HCT116 (cell line): ENCODE results near the gene PDE1A.

Experiments used
- CTCF ChIP-seq, 3 experiments: fragments of 200-600 bp in 1 of 3; sonication (generic) in 1 of 3; IDR thresholded peaks in 2 of 3; conservative IDR thresholded peaks in 1 of 3; 2 replicates each; pipeline ENCODE4 v1.5.1; 2012 to 2017; ENCODE audit warnings: low read depth in 2 of 3, low read length in 2 of 3, antibody characterized with exemption in 1 of 3, borderline replicate concordance in 1 of 3, control low read depth in 1 of 3, mild to moderate bottlenecking in 1 of 3, mixed read lengths in 1 of 3, mixed run types in 1 of 3, moderate library complexity in 1 of 3; ENCODE audit not compliant: insufficient read depth in 1 of 3
- EZH2 ChIP-seq: fragments of 200-600 bp; sonication (generic); IDR thresholded peaks from 2 replicates; pipeline ENCODE4 v1.6.1; 2017; ENCODE audit warnings: antibody characterized with exemption, mixed run types
- POLR2A ChIP-seq: IDR thresholded peaks from 2 replicates; pipeline ENCODE4 v1.7.0; 2011; ENCODE audit warnings: borderline replicate concordance; ENCODE audit not compliant: insufficient read depth, insufficient read length; ENCODE audit errors: extremely low read depth
- ZFX ChIP-seq: fragments of 450-650 bp; IDR thresholded peaks from 2 replicates; pipeline ENCODE4 v1.6.1; 2017
- TF ChIP-seq, protein P1 (sequence below): IDR thresholded peaks from 2 replicates; pipeline ENCODE4 v1.6.1; 2012; ENCODE audit warnings: low read depth

GRCh38 chr2:182228741-182229140 is 198.1 kb downstream of the PDE1A start:
- TF ChIP-seq POLR2A (no peak), CTCF (IDR thresholded peaks at IDR 0.05 in 2 of 3, conservative IDR thresholded peaks at IDR 0.05 in 1 of 3; ENCODE audit: borderline replicate concordance in 1 of 3, insufficient read depth in 1 of 3, low read depth in 2 of 3, low read length in 2 of 3) (no peak), ZFX (no peak), EZH2 (no peak)
- TF ChIP-seq, protein P1, sequence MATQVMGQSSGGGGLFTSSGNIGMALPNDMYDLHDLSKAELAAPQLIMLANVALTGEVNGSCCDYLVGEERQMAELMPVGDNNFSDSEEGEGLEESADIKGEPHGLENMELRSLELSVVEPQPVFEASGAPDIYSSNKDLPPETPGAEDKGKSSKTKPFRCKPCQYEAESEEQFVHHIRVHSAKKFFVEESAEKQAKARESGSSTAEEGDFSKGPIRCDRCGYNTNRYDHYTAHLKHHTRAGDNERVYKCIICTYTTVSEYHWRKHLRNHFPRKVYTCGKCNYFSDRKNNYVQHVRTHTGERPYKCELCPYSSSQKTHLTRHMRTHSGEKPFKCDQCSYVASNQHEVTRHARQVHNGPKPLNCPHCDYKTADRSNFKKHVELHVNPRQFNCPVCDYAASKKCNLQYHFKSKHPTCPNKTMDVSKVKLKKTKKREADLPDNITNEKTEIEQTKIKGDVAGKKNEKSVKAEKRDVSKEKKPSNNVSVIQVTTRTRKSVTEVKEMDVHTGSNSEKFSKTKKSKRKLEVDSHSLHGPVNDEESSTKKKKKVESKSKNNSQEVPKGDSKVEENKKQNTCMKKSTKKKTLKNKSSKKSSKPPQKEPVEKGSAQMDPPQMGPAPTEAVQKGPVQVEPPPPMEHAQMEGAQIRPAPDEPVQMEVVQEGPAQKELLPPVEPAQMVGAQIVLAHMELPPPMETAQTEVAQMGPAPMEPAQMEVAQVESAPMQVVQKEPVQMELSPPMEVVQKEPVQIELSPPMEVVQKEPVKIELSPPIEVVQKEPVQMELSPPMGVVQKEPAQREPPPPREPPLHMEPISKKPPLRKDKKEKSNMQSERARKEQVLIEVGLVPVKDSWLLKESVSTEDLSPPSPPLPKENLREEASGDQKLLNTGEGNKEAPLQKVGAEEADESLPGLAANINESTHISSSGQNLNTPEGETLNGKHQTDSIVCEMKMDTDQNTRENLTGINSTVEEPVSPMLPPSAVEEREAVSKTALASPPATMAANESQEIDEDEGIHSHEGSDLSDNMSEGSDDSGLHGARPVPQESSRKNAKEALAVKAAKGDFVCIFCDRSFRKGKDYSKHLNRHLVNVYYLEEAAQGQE = no peak
